RWPE2 (cell line): ENCODE data around the gene DPEP1.
A peak's percentile ranks its signal among the peaks of the same experiment; 100 is the strongest.
"Not testable (repeated sequence)": the region's sequence is repeated elsewhere in the genome, so short reads cannot be mapped to it uniquely, and the experiment has no call there.

Experiments
- ATAC-seq: fragments of 200-7000 bp; cut with Tn5 transposase; 3 replicates; pipeline ENCODE4 v1.9.1; 2021; ENCODE audit warnings: low read depth
- DNase-seq: peaks from one replicate; pipeline ENCODE4 v3.0.0-alpha.2; 2020; ENCODE audit warnings: low spot score
- H3K27ac ChIP-seq: fragments of 450-650 bp; 2 replicates; pipeline ENCODE4 v1.5.1; 2017; ENCODE audit warnings: mild to moderate bottlenecking; ENCODE audit not compliant: poor library complexity, severe bottlenecking
- H3K27me3 ChIP-seq: fragments of 250-450 bp; sonication (Bioruptor Pico); 2 replicates; pipeline ENCODE4 v1.5.1; 2021; ENCODE audit warnings: mild to moderate bottlenecking, moderate library complexity; ENCODE audit not compliant: insufficient read depth, poor library complexity, severe bottlenecking
- H3K36me3 ChIP-seq: fragments of 250-450 bp; sonication (Bioruptor Pico); 2 replicates; pipeline ENCODE4 v1.5.1; 2020; ENCODE audit warnings: low read depth, mild to moderate bottlenecking, moderate library complexity
- H3K4me1 ChIP-seq: fragments of 250-450 bp; sonication (Bioruptor Pico); 2 replicates; pipeline ENCODE4 v1.5.1; 2021; ENCODE audit warnings: mild to moderate bottlenecking, moderate library complexity; ENCODE audit not compliant: insufficient read depth, poor library complexity, severe bottlenecking
- H3K4me3 ChIP-seq: fragments of 250-450 bp; sonication (Bioruptor Pico); 2 replicates; pipeline ENCODE4 v1.5.1; 2021; ENCODE audit warnings: mild to moderate bottlenecking, moderate library complexity; ENCODE audit not compliant: severe bottlenecking
- H3K9me3 ChIP-seq: fragments of 250-450 bp; sonication (Bioruptor Pico); 2 replicates; pipeline ENCODE4 v1.5.1; 2021; ENCODE audit warnings: mild to moderate bottlenecking, moderate library complexity; ENCODE audit not compliant: severe bottlenecking
- TF ChIP-seq, protein P1 (sequence below): fragments of 450-650 bp; IDR thresholded peaks from one replicate; pipeline ENCODE4 v1.5.1; 2017; ENCODE audit warnings: mild to moderate bottlenecking, moderate library complexity; ENCODE audit not compliant: poor library complexity, severe bottlenecking

Gene DPEP1

DNA sequence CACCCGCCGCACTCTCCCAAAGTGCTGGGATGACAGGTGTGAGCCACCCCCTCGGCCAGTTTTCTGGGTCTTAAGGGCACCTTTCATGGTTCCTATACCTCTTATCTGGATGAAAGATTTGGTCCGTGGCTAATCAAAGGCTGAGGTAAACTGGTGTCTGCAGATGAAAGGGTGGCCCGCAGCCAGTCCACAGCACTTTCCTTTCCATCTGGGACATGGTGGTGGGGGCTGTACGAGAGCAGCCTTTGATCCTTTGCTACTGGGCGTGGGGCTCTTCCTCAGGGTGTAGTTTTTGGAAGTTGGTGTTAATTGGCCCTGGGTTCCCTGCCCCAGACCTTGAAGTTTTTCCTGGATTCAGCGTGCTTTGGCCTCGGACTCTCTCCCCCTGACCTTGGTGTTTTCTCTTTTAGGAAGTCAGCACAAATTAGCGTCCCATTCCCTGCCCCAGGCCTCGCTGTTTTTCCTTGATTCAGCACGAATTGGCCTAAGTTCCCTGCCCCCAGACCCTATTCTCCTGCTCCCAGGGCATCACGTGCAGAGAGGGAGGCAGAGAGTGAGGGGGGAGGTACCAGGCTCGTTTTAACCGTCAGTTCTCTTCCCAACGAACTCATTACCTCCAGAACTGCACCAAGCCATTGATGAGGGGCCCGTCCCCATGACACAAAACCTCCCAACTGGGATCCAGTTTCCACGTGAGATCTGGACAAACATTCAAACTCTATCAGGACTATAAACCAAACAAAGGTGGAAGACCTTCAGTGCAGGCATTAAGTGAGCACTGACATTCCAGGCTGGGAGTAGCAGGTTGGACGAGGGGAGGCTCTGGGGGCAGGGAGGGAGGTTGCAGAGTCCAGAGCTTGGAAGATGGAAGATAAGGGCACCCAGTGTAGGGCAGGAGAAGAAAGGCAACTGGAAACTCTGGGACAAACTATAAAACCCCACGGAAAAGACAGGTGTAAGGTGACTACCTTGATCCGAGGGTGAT lies 11.6 kb downstream of the DPEP1 start:
- H3K4me1 ChIP-seq, result no peaks in the 10 kb centered on the region
- no peak for ATAC-seq
- no peaks in the 10 kb centered on the region for H3K9me3 ChIP-seq
- no peaks in the 10 kb centered on the region for H3K36me3 ChIP-seq
- H3K4me3 ChIP-seq, result no peak overlapping the region
- H3K27me3 ChIP-seq, result no peaks in the 10 kb centered on the region
- TF ChIP-seq, protein P1, sequence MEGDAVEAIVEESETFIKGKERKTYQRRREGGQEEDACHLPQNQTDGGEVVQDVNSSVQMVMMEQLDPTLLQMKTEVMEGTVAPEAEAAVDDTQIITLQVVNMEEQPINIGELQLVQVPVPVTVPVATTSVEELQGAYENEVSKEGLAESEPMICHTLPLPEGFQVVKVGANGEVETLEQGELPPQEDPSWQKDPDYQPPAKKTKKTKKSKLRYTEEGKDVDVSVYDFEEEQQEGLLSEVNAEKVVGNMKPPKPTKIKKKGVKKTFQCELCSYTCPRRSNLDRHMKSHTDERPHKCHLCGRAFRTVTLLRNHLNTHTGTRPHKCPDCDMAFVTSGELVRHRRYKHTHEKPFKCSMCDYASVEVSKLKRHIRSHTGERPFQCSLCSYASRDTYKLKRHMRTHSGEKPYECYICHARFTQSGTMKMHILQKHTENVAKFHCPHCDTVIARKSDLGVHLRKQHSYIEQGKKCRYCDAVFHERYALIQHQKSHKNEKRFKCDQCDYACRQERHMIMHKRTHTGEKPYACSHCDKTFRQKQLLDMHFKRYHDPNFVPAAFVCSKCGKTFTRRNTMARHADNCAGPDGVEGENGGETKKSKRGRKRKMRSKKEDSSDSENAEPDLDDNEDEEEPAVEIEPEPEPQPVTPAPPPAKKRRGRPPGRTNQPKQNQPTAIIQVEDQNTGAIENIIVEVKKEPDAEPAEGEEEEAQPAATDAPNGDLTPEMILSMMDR, result no peak
- no peak for DNase-seq
- no peak overlapping the region for H3K27ac ChIP-seq

DNA sequence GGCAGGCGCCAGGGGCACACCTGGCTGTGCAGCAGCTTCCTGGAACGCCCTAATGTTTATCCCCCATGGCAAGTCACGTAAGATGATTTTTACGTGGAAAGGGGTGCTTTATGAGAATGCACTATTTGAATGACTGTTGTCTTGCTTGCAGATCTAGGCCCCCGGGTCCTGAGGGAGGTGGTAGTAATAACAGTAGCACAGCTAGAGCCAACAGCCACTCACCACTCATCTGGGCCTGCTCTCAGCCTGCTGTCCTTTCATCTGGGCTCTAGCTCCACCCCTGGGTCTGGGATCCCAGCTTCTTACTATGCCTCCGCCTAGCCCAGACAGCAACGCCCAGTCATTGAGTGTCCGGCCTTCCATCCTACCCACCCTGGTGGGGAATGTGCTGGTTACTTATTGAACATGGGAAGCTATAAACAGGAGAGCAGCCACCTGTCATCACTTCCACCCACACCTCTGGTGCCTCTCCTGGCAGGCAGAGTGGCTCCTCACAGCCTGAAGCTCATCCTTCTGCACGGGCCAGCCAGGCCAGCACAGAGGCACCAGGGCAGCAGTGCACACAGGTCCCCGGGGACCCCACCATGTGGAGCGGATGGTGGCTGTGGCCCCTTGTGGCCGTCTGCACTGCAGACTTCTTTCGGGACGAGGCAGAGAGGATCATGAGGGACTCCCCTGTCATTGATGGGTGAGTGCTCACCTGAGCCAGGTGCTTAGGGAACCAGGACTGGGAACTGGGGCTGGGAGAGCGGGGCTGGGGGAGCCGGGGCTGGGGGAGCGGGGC lies 16.6 kb downstream of the DPEP1 start:
- H3K9me3 ChIP-seq, result no peaks in the 10 kb centered on the region
- no peak overlapping the region for H3K4me3 ChIP-seq
- ATAC-seq, result no peak
- no peaks in the 10 kb centered on the region for H3K27me3 ChIP-seq
- no peaks in the 10 kb centered on the region for H3K36me3 ChIP-seq
- H3K4me1 ChIP-seq, result peaks cover 20% of the 10 kb centered on the region
- DNase-seq, result no peak
- H3K27ac ChIP-seq, result no peak overlapping the region
- TF ChIP-seq, protein P1, result no peak

DNA sequence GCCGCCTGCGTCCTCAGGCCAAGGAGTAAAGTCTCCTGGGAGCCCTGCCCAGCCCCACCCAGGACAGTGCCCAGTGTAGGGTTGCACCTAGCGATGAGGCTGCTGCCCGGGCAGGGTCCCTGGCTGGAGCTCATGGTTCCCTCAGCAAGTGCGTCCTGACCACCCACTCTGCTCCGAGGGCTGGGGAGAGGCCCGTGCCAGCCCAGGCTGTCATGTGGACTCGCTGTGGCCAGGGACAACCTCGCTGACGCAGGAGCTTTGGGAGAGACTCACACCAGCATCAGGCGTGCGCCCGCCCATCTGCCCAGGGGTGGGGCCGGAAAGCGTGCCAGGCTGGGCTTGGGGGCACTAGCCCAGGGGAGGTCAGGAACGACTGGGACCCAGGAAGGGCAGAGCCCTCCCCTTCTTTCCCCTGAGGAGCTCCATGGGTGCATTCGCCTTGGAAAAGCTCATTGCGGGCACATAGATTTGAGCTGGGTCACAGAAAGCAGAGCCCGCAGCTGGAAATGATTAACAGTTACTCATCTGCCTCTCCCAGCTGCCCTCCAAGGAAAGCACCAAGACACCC lies 19.7 kb downstream of the DPEP1 start:
- Histone ChIP-seq H3K36me3 (no peaks in the 10 kb centered on the region), H3K9me3 (no peaks in the 10 kb centered on the region), H3K27ac (peak overlapping the region; percentile 67), H3K27me3 (no peaks in the 10 kb centered on the region), H3K4me1 (peaks cover 20% of the 10 kb centered on the region), H3K4me3 (no peak overlapping the region)
- DNase-seq, result peak; percentile 88
- ATAC-seq, result peak; percentile 87
- TF ChIP-seq, protein P1, result no peak

DNA sequence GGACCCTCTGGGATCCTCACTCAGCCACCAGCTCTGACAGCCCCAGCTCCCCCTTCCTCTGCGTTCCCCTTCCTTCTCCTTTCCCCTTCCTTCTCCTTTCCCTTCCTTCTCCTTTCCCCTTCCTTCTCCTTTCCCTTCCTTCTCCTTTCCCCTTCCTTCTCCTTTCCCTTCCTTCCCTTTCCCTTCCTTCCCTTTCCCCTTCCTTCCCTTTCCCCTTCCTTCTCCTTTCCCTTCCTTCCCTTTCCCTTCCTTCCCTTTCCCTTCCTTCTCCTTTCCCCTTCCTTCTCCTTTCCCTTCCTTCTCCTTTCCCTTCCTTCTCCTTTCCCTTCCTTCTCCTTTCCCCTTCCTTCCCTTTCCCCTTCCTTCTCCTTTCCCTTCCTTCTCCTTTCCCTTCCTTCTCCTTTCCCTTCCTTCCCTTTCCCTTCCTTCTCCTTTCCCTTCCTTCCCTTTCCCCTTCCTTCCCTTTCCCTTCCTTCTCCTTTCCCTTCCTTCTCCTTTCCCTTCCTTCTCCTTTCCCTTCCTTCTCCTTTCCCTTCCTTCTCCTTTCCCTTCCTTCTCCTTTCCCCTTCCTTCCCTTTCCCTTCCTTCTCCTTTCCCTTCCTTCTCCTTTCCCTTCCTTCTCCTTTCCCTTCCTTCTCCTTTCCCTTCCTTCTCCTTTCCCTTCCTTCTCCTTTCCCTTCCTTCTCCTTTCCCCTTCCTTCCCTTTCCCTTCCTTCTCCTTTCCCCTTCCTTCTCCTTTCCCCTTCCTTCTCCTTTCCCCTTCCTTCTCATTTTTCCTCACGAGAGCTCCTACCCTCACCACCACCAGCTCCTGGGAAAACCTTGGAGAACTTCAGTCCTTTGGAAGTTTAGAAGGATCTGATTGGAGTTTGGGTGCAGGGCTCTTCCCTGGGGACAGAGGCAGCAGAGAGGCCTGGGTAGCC lies 21.3 kb downstream of the DPEP1 start:
- not testable (repeated sequence) for H3K4me3 ChIP-seq, ATAC-seq, H3K9me3 ChIP-seq, DNase-seq, H3K27me3 ChIP-seq, H3K27ac ChIP-seq, H3K36me3 ChIP-seq
- peaks cover 20% of the 10 kb centered on the region for H3K4me1 ChIP-seq
